LNCAP (cell line): ENCODE results near the gene UCMA.

Experiments used
- TF ChIP-seq, protein P1 (sequence below): fragments of 450-650 bp; IDR thresholded peaks from 2 replicates; pipeline ENCODE4 v1.5.1; 2017; ENCODE audit warnings: mild to moderate bottlenecking

The UCMA gene

GRCh38 chr10:13189961-13190360 lies 44.2 kb downstream of the UCMA start:
- TF ChIP-seq, protein P1, sequence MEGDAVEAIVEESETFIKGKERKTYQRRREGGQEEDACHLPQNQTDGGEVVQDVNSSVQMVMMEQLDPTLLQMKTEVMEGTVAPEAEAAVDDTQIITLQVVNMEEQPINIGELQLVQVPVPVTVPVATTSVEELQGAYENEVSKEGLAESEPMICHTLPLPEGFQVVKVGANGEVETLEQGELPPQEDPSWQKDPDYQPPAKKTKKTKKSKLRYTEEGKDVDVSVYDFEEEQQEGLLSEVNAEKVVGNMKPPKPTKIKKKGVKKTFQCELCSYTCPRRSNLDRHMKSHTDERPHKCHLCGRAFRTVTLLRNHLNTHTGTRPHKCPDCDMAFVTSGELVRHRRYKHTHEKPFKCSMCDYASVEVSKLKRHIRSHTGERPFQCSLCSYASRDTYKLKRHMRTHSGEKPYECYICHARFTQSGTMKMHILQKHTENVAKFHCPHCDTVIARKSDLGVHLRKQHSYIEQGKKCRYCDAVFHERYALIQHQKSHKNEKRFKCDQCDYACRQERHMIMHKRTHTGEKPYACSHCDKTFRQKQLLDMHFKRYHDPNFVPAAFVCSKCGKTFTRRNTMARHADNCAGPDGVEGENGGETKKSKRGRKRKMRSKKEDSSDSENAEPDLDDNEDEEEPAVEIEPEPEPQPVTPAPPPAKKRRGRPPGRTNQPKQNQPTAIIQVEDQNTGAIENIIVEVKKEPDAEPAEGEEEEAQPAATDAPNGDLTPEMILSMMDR, result no peak

DNA sequence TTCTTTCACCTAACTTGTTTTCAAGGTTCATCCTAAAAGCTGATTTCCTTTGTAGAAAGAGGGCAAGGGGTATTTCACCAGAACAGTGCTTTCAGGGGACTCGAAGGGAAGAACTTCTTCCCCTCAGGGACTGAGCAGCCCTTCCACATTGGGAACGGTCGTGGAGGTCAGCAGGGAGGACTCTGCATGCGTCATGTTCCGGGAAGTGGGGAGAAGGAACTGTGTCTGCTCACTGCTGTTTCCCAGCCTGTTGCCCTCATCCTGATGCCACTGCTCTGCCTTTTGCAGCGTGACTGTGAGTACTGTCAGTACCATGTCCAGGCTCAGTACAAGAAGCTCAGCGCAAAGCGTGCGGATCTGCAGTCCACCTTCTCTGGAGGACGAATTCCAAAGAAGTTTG lies 45.6 kb downstream of the UCMA start:
- TF ChIP-seq, protein P1, result no peak

- TF ChIP-seq, protein P1, result no peak
These were observed 47.0 kb downstream of the UCMA start for GRCh38 chr10:13187135-13187534.

- TF ChIP-seq, protein P1, result no peak
These were observed 49.3 kb downstream of the UCMA start for GRCh38 chr10:13184730-13185514.

DNA sequence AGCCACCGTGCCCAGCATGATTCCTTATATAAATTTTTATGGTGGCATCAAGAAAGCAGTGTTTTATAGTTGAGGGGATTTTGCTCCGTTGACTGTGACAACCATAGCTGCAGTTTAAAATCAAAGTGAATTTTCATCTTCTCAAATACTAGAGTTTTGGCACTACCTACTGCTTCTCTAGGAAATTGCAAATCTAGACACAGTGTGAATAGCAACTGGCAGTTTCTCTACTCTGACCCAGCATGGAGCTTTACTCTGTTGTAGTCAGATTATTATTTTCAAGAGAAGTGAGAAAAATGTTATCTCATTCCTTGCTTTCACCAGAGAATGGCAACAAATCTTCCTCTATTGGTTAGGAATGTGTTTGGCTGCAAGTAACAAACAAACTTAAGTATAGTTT lies 49.9 kb downstream of the UCMA start:
- TF ChIP-seq, protein P1, result no peak

- TF ChIP-seq, protein P1, result no peak
These were observed 50.5 kb downstream of the UCMA start for GRCh38 chr10:13183625-13184024.

DNA sequence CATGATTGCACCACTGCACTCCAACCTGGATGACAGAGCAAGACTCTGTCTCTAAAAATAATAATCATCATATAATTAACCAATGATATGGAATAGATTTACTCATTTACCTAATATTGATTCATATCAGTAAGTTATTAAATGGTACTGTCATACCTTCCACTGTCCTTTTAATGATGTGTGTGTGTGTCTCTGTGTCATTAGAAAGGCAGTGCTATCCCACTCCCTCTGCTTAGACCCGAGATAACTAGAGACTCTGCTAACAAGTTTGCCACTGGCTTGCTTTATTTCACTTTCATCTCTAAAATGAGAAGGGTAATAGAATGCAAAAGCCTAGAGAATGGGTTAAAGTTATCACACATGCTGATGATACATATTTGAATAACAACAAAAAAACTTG lies 51.8 kb downstream of the UCMA start:
- TF ChIP-seq, protein P1, result no peak

DNA sequence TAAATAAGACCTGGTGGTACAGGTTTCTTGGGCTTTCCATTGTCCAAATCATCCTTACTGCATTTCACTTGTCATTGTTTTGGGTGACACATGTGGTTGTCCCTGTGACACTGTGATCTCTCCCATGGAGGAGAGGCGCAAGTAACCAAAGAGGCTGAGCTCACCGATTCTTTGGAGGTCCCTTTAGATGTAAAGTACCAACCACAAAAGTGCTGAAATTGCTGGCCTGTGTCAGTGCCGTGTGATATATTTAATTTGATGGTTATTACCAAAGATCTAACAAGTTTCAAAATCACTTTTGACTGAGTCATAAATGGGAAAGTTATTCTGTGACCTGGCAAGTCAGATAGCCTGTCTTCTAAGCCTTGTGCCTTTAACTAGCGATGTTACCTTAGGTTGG lies 53.4 kb downstream of the UCMA start:
- TF ChIP-seq, protein P1, result no peak
